Thymus (tissue), 11 donors: ENCODE data around the gene CHCT1. TPM values are rescaled to one million over a fixed set of nuclear protein-coding genes. Genes with fewer than 3 reads are reported as not detected.

ENCODE experiments used
- DNase-seq, 9 donors: peaks; one replicate each; pipeline ENCODE4 v3.0.0-alpha.2; 2013; ENCODE audit warnings: low spot score in 9 of 9, low read depth in 6 of 9, missing footprints in 1 of 9
- H3K27ac ChIP-seq, 2 donors: one replicate each; pipeline ENCODE4 v1.5.1; 2013; ENCODE audit warnings: control low read depth in 1 of 2, low read depth in 1 of 2, low read length in 1 of 2, mild to moderate bottlenecking in 1 of 2, moderate library complexity in 1 of 2
- H3K27me3 ChIP-seq, 2 donors: one replicate each; pipeline ENCODE4 v1.5.1; 2013; ENCODE audit warnings: low read length in 1 of 2; ENCODE audit not compliant: control insufficient read depth in 2 of 2, insufficient read depth in 1 of 2
- H3K36me3 ChIP-seq, 2 donors: one replicate each; pipeline ENCODE4 v1.5.1; 2013; ENCODE audit warnings: low read length in 1 of 2, mild to moderate bottlenecking in 1 of 2, moderate library complexity in 1 of 2; ENCODE audit not compliant: control insufficient read depth in 2 of 2, insufficient read depth in 2 of 2
- H3K4me1 ChIP-seq, 2 donors: one replicate each; pipeline ENCODE4 v1.5.1; 2013; ENCODE audit warnings: low read length in 2 of 2; ENCODE audit not compliant: control insufficient read depth in 2 of 2, insufficient read depth in 2 of 2
- H3K4me3 ChIP-seq, 2 donors: one replicate each; pipeline ENCODE4 v1.5.1; 2013; ENCODE audit warnings: low read length in 2 of 2, control low read depth in 1 of 2, mild to moderate bottlenecking in 1 of 2
- H3K9me3 ChIP-seq, 2 donors: one replicate each; pipeline ENCODE4 v1.5.1; 2013; ENCODE audit warnings: low read length in 1 of 2, mild to moderate bottlenecking in 1 of 2; ENCODE audit not compliant: control insufficient read depth in 2 of 2, insufficient read depth in 1 of 2
- WGBS: extraction: QIAGEN DNeasy Blood & Tissue Kit; methylation state at CpG from one replicate; pipeline ENCODE4 v1.1.7; 2013; 5-methylcytosine and 5-hydroxymethylcytosine counted together
- polyA plus RNA-seq: library from polyadenylated mRNA; stranded (reverse); fragments of 200-250 nt; gene quantifications from one replicate; pipeline ENCODE4 v1.2.3, GENCODE V29; 2013
- total RNA-seq: library from RNA; stranded (reverse); fragments of 120-200 nt; gene quantifications from one replicate; pipeline ENCODE4 v1.2.4, GENCODE V29; 2013
- donor health status: healthy.

CHCT1 gene
- total and polyA plus RNA-seq, 2 donors: 0.05 to 0.09 TPM

- no peak overlapping the region for H3K27ac ChIP-seq
- no peaks in the 10 kb centered on the region for H3K9me3 ChIP-seq
- 87% methylated on average over 4 of the region's 4 CpGs for WGBS
- no peak for DNase-seq
- H3K4me3 ChIP-seq: no peak overlapping the region
- no peaks in the 10 kb centered on the region for H3K27me3 ChIP-seq
- H3K36me3 ChIP-seq: no peaks in the 10 kb centered on the region
- peaks cover 5 to 20% of the 10 kb centered on the region in 2 donors for H3K4me1 ChIP-seq
Measured at GRCh38 chr17:60395508-60396065, 26.7 kb upstream of the CHCT1 start.

DNA sequence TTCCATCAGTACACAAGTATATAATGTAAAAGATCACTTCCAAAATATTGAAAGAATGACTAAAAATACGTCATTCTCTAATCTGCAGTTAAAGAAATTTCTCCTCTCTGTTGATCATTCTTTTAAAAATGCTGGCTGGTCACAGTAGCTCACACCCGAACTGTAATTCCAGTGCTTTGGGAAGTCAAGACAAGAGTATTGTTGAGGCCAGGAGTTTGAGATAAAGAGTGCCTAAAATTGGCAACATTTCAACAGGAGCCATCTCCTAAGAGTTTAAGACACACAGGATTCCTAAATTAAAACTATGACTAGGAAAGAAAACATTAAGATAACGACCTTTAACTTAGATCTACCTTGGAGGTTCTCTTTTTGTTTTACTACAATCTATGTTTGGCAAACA is 25.9 kb upstream of the CHCT1 start:
- Histone ChIP-seq H3K4me3 (no peak overlapping the region), H3K9me3 (no peaks in the 10 kb centered on the region), H3K27ac (no peak overlapping the region), H3K27me3 (no peaks in the 10 kb centered on the region), H3K36me3 (no peaks in the 10 kb centered on the region), H3K4me1 (peaks cover 0 to 13% of the 10 kb centered on the region in 2 donors)
- WGBS: 96% methylated on average over 3 of the region's 3 CpGs
- DNase-seq: no peak

GRCh38 chr17:60398227-60398959 is 23.9 kb upstream of the CHCT1 start:
- Histone ChIP-seq H3K36me3 (no peaks in the 10 kb centered on the region), H3K4me3 (no peak overlapping the region), H3K27ac (peak overlapping the region; percentile 17 to 31), H3K9me3 (no peaks in the 10 kb centered on the region), H3K4me1 (peaks cover 0 to 7% of the 10 kb centered on the region in 2 donors), H3K27me3 (no peaks in the 10 kb centered on the region)
- no peak for DNase-seq
- 39% methylated on average over 3 of the region's 3 CpGs for WGBS

GRCh38 chr17:60401819-60402218 is 20.5 kb upstream of the CHCT1 start:
- H3K9me3 ChIP-seq: no peaks in the 10 kb centered on the region
- no peak overlapping the region for H3K27ac ChIP-seq
- H3K4me3 ChIP-seq: no peak overlapping the region
- H3K27me3 ChIP-seq: no peaks in the 10 kb centered on the region
- H3K36me3 ChIP-seq: no peaks in the 10 kb centered on the region
- peaks cover 0 to 7% of the 10 kb centered on the region in 2 donors for H3K4me1 ChIP-seq
- no peak for DNase-seq

- no peaks in the 10 kb centered on the region for H3K27me3 ChIP-seq
- H3K27ac ChIP-seq: no peak overlapping the region
- no peaks in the 10 kb centered on the region for H3K36me3 ChIP-seq
- no peak overlapping the region for H3K4me3 ChIP-seq
- WGBS: 92% methylated on average over 3 of the region's 3 CpGs
- DNase-seq: no peak
- no peaks in the 10 kb centered on the region for H3K9me3 ChIP-seq
- H3K4me1 ChIP-seq: peaks cover 0 to 2% of the 10 kb centered on the region in 2 donors
Measured at GRCh38 chr17:60403523-60403810, 18.8 kb upstream of the CHCT1 start.

DNA sequence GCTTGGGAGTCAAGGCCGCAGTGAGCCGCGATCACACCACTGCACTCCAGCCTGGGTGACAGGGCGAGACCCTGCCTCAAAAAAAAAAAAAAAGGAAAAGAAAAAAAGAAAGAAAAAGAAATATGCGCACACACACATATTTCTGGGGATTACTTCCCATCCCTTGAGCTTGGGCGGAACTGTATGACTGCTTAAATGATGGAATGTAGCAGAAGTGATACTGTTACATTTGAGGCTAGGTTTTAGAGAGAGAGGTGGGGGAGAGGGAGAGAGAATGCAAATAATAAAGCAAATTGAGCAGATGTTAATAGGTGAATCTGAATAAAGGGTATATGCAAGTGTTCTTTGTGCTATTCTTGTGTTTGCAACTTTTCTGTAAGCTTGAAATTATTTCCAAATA is 18.3 kb upstream of the CHCT1 start:
- 89% methylated on average over 6 of the region's 6 CpGs for WGBS
- Histone ChIP-seq H3K27ac (no peak overlapping the region), H3K4me3 (no peak overlapping the region), H3K9me3 (no peaks in the 10 kb centered on the region), H3K36me3 (no peaks in the 10 kb centered on the region), H3K27me3 (no peaks in the 10 kb centered on the region), H3K4me1 (peaks cover 0 to 2% of the 10 kb centered on the region in 2 donors)
- no peak for DNase-seq

DNA sequence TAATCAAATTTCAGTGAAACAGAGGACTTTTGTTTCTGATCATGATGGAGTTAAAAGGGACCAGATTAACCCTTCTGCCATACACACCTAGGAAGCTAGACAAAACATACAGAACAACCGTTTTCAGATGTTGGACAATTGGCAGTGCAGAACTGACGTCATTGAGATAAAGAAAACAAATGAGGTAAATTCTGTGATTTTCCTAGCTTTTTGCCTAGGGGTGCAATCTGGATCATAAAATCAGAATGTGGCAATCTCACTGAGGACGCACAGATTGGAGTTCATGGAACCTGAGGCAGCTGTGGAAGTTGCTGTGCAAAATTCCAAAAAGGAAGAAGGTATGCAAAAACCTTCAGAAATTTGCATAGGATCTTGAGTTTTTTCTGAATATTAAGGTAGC is 15.4 kb upstream of the CHCT1 start:
- DNase-seq: no peak
- H3K9me3 ChIP-seq: no peaks in the 10 kb centered on the region
- no peaks in the 10 kb centered on the region for H3K36me3 ChIP-seq
- WGBS: 95% methylated on average over 3 of the region's 3 CpGs
- peaks cover 0 to 2% of the 10 kb centered on the region in 2 donors for H3K4me1 ChIP-seq
- no peak overlapping the region for H3K27ac ChIP-seq
- no peaks in the 10 kb centered on the region for H3K27me3 ChIP-seq
- H3K4me3 ChIP-seq: no peak overlapping the region

DNA sequence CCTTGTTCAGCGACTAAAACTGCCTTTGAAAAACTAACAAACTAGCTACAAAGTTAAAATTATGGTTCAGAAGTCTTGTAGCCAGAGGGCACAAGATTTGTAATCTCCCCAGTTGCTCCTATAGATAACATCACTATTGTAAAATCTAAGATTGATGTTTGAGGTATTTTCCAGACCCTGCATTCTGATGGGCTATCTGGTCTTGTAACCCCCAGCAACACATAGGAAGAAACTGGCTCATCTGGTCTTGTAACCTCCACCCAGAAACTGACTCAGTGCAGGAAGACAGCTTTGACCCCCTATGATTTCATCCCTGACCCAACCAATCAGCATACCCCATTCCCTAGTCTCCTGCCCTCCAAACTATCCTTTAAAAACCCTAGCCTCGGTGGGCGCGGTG is 12.3 kb upstream of the CHCT1 start:
- DNase-seq: no peak
- Histone ChIP-seq H3K36me3 (no peaks in the 10 kb centered on the region), H3K4me1 (no peaks in the 10 kb centered on the region), H3K9me3 (no peaks in the 10 kb centered on the region), H3K27ac (no peak overlapping the region), H3K4me3 (no peak overlapping the region), H3K27me3 (no peaks in the 10 kb centered on the region)
- 98% methylated on average over 4 of the region's 4 CpGs for WGBS

GRCh38 chr17:60412701-60413100 is 9.6 kb upstream of the CHCT1 start:
- 94% methylated on average over 3 of the region's 3 CpGs for WGBS
- H3K4me1 ChIP-seq: no peaks in the 10 kb centered on the region
- H3K4me3 ChIP-seq: no peak overlapping the region
- H3K27me3 ChIP-seq: no peaks in the 10 kb centered on the region
- H3K9me3 ChIP-seq: no peaks in the 10 kb centered on the region
- no peaks in the 10 kb centered on the region for H3K36me3 ChIP-seq
- no peak overlapping the region for H3K27ac ChIP-seq
- no peak for DNase-seq
